Daoy (cell line): ENCODE data around the gene CYB5R2. TPM values are rescaled to one million over a fixed set of nuclear protein-coding genes. Genes with fewer than 3 reads are reported as not detected.

Experiments used
- DNase-seq: peaks from one replicate; pipeline ENCODE4 v3.0.0-alpha.2; 2015; ENCODE audit warnings: low read depth
- total RNA-seq: library from RNA; depleted of rRNA; stranded (reverse); fragments of >200 nt; shearing (Covaris generic); gene quantifications from 2 replicates; pipeline ENCODE4 v1.2.3, GENCODE V29; 2014; rRNA removed

Gene CYB5R2
- 1.1 and 3.2 TPM in 2 replicates for total RNA-seq

DNA sequence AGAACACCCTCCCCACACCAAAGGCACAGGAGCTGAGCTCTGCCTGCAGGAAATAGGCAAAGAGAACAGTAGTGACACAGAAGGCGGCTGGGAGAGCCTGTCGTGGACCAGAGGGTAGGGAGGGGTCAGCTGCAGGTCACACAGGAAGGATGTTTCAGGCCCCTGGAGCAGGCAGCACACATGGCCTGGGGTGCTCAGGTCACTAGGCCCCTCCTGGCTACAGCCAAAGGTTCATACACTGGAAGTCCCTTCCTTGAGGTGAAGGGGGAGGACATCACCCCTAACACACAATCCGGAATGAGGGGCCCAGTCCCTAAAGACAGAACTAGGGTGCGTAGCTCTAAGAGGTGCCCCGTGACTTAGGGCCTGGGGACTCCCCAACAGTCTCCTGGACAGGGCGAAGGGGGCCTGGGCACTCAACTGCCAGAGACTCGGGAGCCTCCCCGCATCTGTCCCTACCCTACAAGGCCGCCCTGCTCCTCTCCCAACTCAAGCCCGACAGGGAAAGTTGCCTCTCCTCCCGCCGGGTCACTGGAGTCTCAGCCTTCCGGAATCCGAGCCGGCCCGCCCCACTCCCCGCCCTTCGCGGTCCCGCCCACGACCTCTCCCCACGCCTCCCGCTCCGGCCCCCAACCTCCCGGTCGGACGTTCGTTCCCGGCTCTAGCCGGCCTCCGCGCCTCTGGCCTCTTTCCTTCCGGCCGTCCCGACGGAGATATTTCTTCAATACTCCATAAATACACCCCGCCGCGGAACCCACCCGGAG, at the start of gene CYB5R2:
Gene CYB5R2, minus strand, starts transcription at position 541 of the 764 bp plus-strand sequence. CDS start 675 bp downstream, outside the sequence.
- DNase-seq: peak; percentile 47

DNA sequence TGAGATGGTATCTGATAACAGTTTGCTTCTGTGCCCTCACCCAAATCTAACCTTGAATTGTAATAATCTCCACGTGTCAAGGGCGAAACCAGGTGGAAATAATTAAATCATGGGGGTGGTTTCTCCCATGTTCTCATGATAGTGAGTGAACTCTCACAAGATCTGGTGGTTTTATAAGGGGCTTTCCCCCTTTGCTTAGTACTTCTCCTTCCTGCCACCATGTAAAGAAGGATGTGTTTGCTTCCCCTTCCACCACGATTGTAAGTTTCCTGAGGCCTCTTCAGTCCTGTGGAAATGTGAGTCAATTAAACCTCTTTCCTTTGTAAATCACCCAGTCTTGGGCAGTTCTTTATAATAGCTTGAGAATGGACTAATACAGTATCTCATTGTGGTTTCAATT, 41.5 kb upstream of the CYB5R2 start:
- no peak for DNase-seq

DNA sequence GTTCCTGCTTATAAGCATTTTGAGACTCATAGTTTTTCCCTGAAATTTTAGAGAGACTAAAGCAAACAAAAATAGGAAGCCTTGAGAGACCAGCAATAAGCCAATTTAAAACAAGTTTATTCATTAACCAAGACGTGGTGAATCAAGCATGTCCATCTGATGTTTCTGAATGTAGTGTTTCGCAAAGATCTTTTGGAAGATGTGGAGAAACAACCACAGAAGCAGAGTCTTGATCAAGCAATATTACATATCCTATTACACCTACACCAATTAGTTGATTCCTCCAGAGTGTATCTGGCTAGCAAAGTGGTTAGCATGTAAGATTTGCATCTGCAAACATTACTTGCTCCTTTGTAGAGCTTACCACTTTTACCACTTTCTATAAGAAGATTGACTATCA, 33.1 kb upstream of the CYB5R2 start, which contains the start of gene OVCH2:
Gene OVCH2, minus strand, starts transcription at position 101 of the 400 bp plus-strand sequence. Its CDS starts 83 bp downstream, at position 18.
- no peak for DNase-seq

DNA sequence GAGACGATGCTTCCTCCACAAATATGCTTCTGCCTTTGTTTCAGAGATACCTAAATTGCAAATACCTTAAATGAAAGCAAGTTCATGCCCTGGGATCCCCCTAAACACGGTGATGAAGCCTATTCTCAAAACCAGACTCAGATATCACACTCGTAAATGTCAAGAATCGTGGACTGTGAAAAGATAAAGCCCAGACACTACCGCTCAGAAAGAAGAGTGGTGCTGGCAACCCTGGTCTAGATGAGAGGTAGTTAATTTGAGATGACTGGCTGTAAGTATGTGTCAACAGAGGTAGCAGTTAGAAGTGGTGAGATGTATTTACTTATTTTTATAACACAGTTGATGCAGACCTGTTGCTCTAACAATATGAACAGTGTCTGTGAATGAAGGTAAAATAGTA, 30.4 kb upstream of the CYB5R2 start:
- DNase-seq: no peak

DNA sequence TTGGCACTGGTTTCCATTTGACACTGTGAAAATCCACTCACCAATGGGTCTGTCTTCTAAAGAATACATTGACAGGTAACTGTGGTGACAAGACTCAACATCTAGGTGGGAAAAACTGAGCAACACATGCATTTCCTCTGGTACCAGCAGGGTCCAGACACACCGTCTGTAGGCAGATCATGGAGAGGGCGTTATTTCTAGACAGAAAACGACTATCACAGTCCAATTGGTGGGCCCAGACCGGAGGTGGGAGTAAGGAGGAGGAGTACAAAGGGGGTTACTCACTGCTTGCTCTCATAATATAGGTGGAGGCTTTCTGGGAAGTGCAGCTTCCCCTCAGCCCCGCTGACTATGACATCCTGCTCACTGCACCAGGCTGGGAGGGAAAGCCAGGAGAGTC, 23.1 kb upstream of the CYB5R2 start:
- DNase-seq: peak; percentile 19

DNA sequence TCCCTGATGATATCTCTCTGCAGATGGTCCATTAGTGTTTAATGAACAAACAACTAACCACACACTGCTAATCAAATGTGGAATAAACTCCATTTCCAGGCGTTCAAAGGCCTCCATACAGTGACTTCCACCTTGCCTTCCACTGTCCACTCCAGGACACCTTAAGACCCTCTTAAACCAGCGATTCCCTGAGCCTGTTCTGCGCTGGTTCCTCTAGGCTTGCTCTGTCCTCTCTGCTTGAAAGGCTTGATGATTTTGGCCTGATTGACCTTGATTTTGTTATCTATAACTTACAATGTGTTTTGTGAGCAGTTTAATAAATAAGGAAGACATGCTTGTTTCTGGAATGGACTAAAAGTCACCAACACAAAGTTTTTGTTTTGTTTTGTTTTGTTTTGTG, 20.9 kb upstream of the CYB5R2 start:
- no peak for DNase-seq

DNA sequence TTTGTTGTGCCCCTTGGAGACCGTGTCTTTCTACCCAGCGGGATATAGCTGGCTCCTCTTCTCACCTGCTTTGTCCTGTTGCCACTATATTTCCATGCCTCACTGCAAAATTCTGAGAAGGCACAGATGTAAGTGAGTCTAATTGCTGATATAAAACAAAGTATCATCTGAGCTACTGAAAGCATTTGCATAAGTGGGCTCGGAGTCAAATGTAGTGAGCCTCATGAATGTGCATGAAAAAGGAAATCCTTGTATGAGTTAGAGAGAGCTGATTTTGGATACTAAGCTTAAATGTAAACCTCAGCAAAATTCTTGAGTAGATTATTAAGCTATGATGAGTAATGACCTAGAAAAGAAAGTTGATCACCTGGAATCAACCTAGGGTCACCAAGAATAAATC, 19.1 kb upstream of the CYB5R2 start:
- no peak for DNase-seq

DNA sequence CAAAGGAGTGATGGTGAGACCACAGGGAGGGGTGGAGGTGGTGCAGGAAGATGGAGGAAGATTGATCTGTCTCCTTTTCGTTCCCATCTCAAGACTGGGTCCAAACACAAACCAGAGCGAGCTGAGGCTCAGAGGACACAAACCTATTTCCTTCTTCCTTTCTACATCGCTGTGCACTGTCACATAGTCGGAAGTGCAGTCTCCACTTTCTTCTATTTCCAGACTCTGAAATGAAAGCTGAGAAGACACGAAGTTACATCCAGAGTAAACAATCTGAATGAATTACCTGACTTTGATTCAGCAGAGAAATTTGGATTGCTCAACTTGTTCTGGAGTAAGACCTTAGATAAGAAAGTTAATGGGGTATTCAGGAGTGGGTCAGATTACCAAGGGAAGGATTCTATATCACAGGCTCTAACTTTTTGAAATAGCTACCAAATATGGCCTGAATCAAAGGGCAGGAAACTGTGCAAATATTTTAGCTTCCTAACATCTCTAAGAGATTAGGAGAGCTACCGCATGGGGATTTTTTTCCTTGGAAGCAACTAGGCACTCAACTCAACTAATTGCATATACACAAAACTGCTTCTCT, 18.6 kb upstream of the CYB5R2 start:
- DNase-seq: no peak

DNA sequence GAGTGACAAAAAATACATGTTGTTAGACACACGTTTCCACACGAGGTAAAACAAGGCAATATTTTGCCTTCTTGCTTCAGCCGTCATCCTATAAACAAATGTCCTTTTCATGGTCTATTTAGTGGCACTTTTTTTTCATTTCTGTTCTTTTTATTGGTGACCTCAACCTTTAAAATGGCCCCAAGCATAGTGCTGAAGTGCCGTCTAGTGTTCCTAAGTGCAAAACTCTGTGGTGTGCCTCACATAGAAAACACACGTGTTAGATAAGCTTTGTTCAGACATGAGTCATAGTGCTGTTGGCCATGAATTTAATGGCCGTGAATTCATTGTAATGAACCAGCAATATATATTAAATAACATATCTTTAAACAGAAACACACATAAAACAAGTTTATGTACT, 17.3 kb upstream of the CYB5R2 start:
- peak; percentile 79 for DNase-seq

DNA sequence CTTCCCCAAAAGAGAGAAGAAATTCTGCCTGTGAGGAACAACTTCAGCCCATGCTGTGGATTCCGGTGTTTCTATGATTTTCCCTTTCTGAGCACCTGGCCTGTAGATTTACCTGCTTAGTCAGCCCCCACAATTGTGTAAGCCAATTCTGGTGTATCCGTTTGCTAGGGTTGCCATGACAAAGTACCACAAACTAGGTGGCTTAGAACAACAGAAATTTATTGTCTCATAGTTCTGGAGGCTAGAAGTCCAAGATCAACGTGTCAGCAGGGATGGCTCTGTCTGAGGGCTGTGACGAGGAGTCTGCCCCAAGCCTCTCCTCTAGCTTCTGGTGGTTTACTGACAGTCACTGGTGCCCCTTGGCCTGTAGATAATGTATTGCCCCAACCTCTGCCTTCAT, 15.9 kb upstream of the CYB5R2 start:
- no peak for DNase-seq

DNA sequence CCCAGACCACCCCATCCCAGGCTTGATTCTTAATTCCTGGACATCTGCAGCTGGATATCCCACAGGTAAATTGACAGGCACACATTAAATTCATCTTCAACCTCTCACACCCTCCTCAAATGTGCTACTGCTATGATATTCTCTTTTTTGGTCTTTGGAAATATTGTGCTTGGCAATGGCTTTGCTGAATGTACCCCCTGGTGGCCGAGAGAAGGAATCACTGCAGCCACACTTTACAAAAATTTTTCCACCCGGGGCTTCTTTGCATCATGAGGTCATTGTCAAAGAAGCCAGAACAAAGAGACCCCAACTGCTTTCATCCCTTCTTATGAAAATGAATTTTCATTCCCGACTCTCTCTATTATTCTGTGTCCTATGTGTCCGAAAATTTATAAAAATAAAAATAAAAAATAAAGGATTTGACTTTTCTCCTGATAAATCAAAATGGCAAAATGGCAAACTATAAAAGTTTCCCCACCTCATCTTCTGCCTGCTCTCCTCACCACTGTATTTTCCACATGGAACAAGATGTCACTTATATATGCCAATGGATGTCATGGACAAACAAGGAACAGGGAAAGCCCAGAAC, 15.0 kb upstream of the CYB5R2 start:
- peak; percentile 17 for DNase-seq

DNA sequence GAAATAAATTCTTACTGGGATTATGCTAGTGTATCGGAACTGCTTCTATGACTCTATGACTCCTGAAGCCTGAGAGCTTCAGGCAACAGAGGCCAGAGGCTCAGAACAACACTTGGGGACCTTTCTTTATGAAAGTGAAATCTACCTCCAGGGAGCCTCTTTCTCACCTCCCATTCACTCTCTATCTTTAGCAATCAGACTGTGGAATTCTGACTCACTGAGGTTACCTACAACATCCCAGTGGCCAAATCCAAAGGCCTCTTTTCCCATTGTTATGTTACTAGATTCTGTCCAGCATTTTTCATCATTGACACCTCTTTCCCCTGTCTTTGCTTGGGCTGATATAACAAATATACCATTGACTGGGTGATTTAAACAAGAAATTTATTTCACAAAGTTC, 14.1 kb upstream of the CYB5R2 start:
- no peak for DNase-seq

DNA sequence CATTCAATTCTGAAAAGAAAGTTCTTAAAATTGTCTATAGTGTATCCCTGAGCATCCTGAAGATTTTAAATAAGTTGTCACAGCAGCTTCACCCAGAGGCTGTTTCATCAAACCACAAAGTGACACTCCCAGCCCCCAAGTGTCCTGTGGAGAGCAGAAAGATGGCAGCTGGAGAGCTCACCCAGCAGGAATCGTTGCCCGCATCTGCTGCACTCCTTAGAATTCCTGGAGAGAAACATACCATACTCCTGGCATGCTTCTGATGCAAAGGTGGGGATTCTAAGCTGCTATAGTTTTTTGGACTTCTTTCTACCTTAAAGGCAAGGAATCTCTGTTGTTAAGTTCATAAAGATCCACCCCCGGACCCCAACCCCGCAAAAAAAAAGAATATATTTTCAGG, 13.5 kb upstream of the CYB5R2 start:
- DNase-seq: no peak

DNA sequence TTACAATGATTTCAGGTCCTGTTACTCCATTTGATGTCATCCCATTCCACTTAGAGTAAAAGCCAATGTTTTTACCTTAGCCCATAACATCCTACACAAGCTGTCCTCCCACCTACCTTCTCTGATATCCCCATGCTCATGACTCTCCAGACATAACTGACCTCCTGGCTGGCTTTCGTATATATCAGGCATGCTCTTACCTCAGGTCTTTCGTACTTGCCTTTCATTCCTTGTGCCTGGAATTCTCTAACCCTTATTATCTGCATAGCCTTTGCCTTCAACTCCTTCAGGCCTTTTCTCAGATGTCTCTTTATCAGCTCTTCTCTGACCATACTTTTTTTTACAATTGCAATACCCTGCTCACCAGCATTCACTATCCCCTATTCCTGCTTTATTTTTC, 10.3 kb upstream of the CYB5R2 start:
- no peak for DNase-seq

DNA sequence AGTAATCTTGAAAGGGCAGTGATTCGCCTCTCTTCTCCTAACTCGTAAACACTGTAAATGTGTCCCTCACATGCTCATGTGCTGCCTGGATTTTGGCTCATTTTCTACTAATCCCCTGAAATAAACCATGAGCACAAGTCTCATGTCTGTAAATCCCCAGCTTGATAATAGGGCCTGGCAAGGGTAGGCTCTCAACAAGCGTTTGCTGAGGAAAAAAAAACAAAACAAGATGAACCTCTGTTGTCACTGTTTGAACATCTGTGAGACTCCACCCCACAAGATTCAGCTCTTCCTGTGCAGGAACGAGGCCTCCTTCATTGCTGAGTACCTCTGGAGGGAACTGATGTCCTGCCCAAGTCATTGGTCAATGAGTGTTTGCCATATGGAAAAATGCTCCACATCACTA, 4.5 kb upstream of the CYB5R2 start:
- DNase-seq: peak; percentile 52

DNA sequence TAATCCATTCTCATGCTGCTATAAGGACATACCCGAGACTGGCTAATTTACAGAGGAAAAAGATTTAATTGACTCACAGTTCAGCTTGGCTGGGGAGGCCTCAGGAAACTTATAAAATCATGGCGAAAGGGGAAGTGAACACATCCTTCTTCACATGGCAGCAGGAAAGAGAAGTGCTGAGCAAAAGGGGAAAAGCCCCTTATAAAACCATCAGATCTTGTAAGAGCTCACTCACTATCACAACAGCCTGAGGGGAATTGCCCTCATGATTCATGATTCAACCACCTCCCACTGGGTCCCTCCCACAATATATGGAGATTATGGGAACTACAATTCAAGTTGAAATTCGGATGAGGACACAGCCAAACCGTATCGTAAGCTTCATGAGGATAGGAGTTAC, 3.8 kb upstream of the CYB5R2 start:
- peak; percentile 91 for DNase-seq

DNA sequence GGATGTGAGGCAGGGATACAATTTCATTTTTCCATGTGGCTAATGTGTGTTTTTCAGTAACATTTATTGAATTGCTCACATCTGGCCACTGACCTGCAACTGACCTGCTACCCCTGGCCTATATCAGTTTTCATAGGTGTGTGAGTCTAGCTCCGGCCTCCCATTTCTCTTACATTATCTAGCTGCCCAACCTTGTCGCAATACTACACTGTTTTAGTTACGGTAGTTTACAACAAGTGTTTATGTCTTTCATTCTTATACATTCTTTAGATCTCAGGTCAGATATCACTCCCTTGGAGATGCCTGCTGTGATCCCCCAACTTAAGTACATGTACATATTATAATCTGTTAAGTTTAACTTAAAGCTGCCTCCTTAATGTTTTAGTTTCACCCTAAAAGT, 2.3 kb upstream of the CYB5R2 start:
- no peak for DNase-seq

DNA sequence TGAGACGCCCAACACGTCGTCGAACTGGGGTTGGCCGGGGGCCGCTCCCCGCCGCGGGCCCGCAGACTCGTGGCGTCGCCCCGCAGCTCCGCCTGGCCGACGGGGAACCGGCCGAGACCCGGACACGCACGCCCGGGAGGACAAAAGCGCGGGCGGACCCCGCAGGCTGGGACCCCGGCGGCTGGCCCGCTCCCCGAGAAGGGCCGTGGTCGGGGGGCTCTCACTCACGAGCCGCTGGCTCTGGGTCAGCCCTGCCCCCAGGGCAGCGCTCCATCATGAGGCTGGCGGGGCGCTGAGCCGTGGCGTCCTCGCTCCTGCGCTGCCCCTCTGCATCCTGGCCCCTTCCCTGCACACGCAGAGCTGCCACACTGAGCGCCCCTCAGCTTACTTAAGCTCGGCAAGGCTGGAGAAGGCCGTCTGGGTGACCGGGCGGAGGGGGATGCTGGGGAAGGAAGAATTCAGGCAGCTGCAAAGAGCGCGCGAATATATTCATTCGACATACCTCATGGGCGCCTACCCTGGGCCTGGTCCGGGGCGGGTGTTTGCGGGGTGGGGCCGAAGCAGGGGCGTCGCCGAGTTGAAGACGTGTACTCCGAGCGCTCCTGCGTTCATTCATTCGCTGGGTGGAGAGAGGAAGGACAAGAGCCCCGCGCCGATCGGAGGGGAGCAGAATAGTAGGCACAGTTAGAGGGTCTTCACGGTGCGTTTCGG, 579 bp upstream of the CYB5R2 start:
- DNase-seq: no peak

DNA sequence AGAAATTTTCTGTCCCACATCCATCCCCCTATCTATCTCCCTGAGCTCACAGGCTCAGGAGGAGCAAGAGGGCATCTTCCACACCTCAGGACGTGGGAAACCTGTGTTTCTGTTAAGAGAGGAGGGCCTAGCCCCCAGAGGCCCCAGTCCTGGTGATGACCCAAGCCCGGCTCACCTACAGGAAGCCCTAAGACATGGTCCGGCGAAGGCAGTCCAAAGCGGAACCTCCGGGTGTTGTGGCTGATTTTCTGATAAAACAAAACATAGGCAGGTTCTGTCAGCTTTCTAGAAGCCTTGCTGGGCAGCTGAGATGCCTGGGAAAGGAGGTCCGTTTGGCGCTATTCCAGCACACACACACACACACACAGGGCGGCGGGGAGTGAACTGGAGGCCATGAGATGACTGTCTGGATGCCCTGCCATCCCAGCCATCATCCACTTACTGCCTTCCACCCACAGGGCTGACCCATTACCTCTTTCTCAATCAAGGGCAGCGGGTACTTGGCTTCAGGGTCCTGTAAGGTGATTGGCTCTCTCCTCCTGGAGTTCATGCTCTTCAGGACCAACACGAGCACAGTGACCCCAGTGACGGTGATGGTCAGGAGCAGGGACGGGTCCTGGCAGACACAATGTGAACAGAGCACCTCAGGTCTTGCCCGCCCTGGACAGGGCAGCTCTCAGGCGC, 882 bp downstream of the CYB5R2 start:
- peak; percentile 30 for DNase-seq

DNA sequence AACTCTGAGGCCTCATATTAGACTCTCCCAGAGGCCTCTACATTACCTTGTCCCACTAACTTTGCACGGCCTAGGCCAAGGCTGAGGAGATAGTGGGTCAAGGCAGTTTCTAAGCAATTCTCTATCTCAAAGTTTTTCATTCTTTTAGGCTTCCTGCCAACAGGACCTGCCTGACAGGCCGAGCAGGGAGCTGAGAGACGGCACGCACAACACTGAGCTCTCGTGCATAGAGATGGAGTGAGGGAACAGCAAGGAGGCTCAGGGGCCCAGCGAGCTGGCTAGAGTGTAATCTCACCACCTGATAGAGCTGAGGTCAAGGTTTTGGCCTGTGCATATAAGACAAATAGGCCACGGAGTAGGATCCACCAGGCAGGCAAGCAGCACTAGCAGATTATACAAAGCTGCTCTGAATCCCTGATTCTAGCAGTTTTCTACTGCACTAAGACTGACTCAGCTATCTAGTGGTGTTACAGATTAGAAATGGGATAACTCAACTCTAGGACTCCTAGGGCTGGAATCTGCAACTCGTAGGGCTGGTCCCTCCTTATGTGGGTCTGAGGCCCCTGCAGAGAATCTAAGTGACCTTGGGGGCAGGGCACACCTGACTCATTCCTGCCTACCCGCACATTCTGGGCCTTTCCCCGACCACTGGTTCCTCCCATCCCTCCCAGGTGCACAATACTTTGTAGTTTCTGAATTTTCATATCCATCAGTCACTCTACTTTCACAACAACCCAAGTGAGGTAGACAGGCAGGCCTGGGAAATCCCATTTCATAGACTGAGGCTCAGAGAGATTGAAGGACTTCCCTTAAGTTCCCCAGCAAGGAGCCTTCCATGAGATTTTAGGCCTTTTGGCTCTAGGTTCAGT, 1.7 kb downstream of the CYB5R2 start:
- DNase-seq: no peak

DNA sequence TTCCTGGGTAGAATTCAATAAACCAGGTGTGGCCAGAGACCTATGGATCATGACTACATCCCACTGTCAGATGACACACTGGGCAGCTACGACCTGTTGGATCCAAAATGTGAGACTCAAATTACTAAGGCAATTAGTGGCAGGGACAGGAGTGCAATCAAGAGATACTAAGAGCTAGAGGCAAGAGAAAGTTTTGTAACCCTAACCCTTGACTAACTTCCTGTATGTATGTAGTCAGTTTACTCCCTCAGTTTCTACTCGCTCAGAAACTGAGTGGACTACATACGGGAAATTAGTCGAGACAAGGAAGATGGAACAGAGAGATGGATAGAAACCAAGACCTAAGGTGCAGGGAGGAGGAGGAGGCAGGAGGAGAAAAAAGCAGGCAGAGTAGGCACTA, 2.7 kb downstream of the CYB5R2 start:
- no peak for DNase-seq
